ENCODE results near the gene EARS2.

- TF ChIP-seq CTCF (optimal IDR thresholded peaks at IDR 0.05 in 1 of 3, IDR thresholded peaks at IDR 0.05 in 1 of 3, conservative IDR thresholded peaks at IDR 0.05 in 1 of 3; ENCODE audit: extremely low read depth in 1 of 3, insufficient read depth in 2 of 3, low read length in 3 of 3) (no peak), EZH2 (IDR thresholded peaks at IDR 0.05; ENCODE audit: low read length) (no peak)
These were observed 42.6 kb downstream of the EARS2 start for GRCh38 chr16:23514381-23515152.
